Measurements from ENCODE around the gene TMEM132E.

TMEM132E gene

GRCh38 chr17:34598161-34598776, 18.9 kb downstream of the TMEM132E start:
- H3K27ac ChIP-seq (replicated peaks), result no peak overlapping the region
- DNase-seq (ENCODE audit: low read depth in 1 of 2, low spot score in 1 of 2), result no peak
- H3K4me3 ChIP-seq (replicated peaks; ENCODE audit: insufficient read depth, low read length), result no peak overlapping the region
- H3K27me3 ChIP-seq (ENCODE audit: insufficient read depth, poor library complexity, severe bottlenecking), result peaks cover 2% of the 10 kb centered on the region
- TF ChIP-seq REST (IDR thresholded peaks at IDR 0.05; ENCODE audit: insufficient replicate concordance, low read depth) (no peak), GABPA (IDR thresholded peaks at IDR 0.05; ENCODE audit: low read depth) (no peak), CTCF (IDR thresholded peaks at IDR 0.05; ENCODE audit: insufficient read depth, low read length) (no peak), POLR2AphosphoS5 (IDR thresholded peaks at IDR 0.05; ENCODE audit: low read depth) (no peak), SPI1 (IDR thresholded peaks at IDR 0.05; ENCODE audit: borderline replicate concordance, low read depth) (no peak)

GRCh38 chr17:34601416-34601815, 22.0 kb downstream of the TMEM132E start:
- Histone ChIP-seq H3K4me3 (replicated peaks; ENCODE audit: insufficient read depth, low read length) (no peak overlapping the region), H3K27ac (replicated peaks) (no peak overlapping the region), H3K27me3 (ENCODE audit: insufficient read depth, poor library complexity, severe bottlenecking) (no peaks in the 10 kb centered on the region)
- TF ChIP-seq CTCF (IDR thresholded peaks at IDR 0.05; ENCODE audit: insufficient read depth, low read length) (no peak), POLR2AphosphoS5 (IDR thresholded peaks at IDR 0.05; ENCODE audit: low read depth) (no peak), GABPA (IDR thresholded peaks at IDR 0.05; ENCODE audit: low read depth) (no peak), REST (IDR thresholded peaks at IDR 0.05; ENCODE audit: insufficient replicate concordance, low read depth) (no peak)
- no peak for DNase-seq (ENCODE audit: low read depth in 1 of 2, low spot score in 1 of 2)

GRCh38 chr17:34603974-34604373, 24.6 kb downstream of the TMEM132E start:
- TF ChIP-seq SPI1 (IDR thresholded peaks at IDR 0.05; ENCODE audit: borderline replicate concordance, low read depth), result no peak
- no peak for TF ChIP-seq POLR2AphosphoS5 (IDR thresholded peaks at IDR 0.05; ENCODE audit: low read depth)
- no peak for TF ChIP-seq GABPA (IDR thresholded peaks at IDR 0.05; ENCODE audit: low read depth)
- TF ChIP-seq CTCF (IDR thresholded peaks at IDR 0.05; ENCODE audit: insufficient read depth, low read length), result no peak
- no peak for TF ChIP-seq REST (IDR thresholded peaks at IDR 0.05; ENCODE audit: insufficient replicate concordance, low read depth)
- H3K4me3 ChIP-seq (replicated peaks; ENCODE audit: insufficient read depth, low read length), result no peak overlapping the region
- H3K27ac ChIP-seq (replicated peaks), result no peak overlapping the region
- H3K27me3 ChIP-seq (ENCODE audit: insufficient read depth, poor library complexity, severe bottlenecking), result peaks cover 2% of the 10 kb centered on the region
- DNase-seq (ENCODE audit: low read depth in 1 of 2, low spot score in 1 of 2), result no peak

All from HL-60 (cell line).